Measurements from ENCODE around the gene PLA1A.

DNA sequence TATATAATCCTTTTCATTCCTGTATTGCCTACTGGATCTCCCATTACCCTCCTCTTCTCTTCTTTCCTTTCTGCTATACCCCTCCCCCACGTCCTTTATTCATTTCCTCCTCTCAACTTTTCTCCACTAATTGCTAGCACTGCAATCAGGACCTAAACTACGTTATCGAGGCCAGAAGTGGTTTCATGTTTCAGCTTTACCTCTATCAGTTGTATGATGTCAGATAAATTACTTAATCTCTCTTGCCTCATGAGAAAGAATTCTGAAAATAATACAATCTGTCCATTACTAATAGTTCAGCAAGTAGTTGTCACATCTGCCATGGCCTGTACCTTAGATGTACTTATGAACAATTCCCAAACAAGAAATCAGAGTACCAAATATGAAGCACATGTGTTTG, 52.1 kb downstream of the PLA1A start:
- TF ChIP-seq, protein P1, sequence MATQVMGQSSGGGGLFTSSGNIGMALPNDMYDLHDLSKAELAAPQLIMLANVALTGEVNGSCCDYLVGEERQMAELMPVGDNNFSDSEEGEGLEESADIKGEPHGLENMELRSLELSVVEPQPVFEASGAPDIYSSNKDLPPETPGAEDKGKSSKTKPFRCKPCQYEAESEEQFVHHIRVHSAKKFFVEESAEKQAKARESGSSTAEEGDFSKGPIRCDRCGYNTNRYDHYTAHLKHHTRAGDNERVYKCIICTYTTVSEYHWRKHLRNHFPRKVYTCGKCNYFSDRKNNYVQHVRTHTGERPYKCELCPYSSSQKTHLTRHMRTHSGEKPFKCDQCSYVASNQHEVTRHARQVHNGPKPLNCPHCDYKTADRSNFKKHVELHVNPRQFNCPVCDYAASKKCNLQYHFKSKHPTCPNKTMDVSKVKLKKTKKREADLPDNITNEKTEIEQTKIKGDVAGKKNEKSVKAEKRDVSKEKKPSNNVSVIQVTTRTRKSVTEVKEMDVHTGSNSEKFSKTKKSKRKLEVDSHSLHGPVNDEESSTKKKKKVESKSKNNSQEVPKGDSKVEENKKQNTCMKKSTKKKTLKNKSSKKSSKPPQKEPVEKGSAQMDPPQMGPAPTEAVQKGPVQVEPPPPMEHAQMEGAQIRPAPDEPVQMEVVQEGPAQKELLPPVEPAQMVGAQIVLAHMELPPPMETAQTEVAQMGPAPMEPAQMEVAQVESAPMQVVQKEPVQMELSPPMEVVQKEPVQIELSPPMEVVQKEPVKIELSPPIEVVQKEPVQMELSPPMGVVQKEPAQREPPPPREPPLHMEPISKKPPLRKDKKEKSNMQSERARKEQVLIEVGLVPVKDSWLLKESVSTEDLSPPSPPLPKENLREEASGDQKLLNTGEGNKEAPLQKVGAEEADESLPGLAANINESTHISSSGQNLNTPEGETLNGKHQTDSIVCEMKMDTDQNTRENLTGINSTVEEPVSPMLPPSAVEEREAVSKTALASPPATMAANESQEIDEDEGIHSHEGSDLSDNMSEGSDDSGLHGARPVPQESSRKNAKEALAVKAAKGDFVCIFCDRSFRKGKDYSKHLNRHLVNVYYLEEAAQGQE (IDR thresholded peaks at IDR 0.05; ENCODE audit: low read depth, low read length), result no peak
- TF ChIP-seq, protein P2, sequence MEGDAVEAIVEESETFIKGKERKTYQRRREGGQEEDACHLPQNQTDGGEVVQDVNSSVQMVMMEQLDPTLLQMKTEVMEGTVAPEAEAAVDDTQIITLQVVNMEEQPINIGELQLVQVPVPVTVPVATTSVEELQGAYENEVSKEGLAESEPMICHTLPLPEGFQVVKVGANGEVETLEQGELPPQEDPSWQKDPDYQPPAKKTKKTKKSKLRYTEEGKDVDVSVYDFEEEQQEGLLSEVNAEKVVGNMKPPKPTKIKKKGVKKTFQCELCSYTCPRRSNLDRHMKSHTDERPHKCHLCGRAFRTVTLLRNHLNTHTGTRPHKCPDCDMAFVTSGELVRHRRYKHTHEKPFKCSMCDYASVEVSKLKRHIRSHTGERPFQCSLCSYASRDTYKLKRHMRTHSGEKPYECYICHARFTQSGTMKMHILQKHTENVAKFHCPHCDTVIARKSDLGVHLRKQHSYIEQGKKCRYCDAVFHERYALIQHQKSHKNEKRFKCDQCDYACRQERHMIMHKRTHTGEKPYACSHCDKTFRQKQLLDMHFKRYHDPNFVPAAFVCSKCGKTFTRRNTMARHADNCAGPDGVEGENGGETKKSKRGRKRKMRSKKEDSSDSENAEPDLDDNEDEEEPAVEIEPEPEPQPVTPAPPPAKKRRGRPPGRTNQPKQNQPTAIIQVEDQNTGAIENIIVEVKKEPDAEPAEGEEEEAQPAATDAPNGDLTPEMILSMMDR (IDR thresholded peaks at IDR 0.05), result no peak
- TF ChIP-seq FOXM1 (IDR thresholded peaks at IDR 0.05; ENCODE audit: low read depth) (no peak), GABPA (IDR thresholded peaks at IDR 0.05; ENCODE audit: low read depth) (no peak), CHD2 (IDR thresholded peaks at IDR 0.05; ENCODE audit: low read length, partially characterized antibody) (no peak), FOXJ3 (CRISPR knock-in tag; IDR thresholded peaks at IDR 0.05) (no peak), JUND (IDR thresholded peaks at IDR 0.05) (no peak), RFX5 (IDR thresholded peaks at IDR 0.05; ENCODE audit: low read length) (no peak)
- TF ChIP-seq, protein P3, sequence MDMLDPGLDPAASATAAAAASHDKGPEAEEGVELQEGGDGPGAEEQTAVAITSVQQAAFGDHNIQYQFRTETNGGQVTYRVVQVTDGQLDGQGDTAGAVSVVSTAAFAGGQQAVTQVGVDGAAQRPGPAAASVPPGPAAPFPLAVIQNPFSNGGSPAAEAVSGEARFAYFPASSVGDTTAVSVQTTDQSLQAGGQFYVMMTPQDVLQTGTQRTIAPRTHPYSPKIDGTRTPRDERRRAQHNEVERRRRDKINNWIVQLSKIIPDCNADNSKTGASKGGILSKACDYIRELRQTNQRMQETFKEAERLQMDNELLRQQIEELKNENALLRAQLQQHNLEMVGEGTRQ (IDR thresholded peaks at IDR 0.05; ENCODE audit: borderline replicate concordance, low read depth, low read length), result no peak
